GM19328 (cell line): ENCODE results near the gene LIF.

Source experiments
- ATAC-seq: cut with Tn5 transposase; IDR thresholded peaks from one replicate; pipeline ENCODE4 v1.9.1; 2021; ENCODE audit warnings: mild to moderate bottlenecking, moderate library complexity; ENCODE audit not compliant: unreplicated experiment

LIF gene

GRCh38 chr22:30195245-30196140 lies 51.1 kb downstream of the LIF start:
- no peak for ATAC-seq

GRCh38 chr22:30193031-30193775 lies 53.4 kb downstream of the LIF start:
- no peak for ATAC-seq

- no peak for ATAC-seq
Observed at GRCh38 chr22:30192427-30192826, 54.1 kb downstream of the LIF start.

- no peak for ATAC-seq
Observed at GRCh38 chr22:30191040-30191701, 55.4 kb downstream of the LIF start.

- ATAC-seq = no peak
Observed at GRCh38 chr22:30190574-30190973, 56.0 kb downstream of the LIF start.
